Measurements from ENCODE around the gene AP2B1.
"Not testable (repeated sequence)": the region's sequence is repeated elsewhere in the genome, so short reads cannot be mapped to it uniquely, and the experiment has no call there.

Gene AP2B1

DNA sequence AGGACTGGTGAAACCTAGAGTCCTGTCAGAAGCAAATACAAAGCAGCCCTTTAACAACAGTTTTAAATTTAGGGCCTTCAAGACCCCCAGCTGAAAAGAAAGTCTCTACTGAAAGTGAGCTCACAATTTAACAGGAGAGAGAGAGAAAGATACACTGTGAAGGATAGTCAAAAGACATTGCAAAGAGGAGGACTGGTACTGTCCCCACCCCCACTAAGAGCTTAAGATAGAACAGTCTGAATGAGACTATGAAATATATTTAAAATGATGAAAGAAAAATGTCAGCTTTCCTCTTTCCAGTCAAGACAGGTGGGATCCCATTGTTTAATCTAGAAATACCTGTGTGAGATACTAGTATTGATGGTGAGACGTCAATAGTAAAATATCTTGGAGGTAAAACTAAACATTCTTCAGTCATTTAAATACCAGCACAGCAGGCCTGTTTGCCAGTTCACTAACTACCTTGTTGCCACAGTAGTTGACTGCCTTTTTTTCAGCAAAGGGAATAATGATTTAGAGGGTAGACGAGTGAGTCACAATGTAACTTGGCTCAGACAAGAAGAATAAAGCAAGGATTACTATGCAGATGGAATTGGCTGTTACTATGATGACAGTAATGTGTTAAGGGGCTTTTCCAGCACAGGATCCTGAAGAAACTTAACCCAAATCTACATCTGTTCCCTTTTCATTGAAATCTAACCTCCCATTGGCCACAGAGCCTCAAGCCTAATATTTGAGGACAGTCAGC lies 97.1 kb downstream of the AP2B1 start:
- intact Hi-C loops (cut with DNase I) = no loop called here
- DNase-seq = no peak

DNA sequence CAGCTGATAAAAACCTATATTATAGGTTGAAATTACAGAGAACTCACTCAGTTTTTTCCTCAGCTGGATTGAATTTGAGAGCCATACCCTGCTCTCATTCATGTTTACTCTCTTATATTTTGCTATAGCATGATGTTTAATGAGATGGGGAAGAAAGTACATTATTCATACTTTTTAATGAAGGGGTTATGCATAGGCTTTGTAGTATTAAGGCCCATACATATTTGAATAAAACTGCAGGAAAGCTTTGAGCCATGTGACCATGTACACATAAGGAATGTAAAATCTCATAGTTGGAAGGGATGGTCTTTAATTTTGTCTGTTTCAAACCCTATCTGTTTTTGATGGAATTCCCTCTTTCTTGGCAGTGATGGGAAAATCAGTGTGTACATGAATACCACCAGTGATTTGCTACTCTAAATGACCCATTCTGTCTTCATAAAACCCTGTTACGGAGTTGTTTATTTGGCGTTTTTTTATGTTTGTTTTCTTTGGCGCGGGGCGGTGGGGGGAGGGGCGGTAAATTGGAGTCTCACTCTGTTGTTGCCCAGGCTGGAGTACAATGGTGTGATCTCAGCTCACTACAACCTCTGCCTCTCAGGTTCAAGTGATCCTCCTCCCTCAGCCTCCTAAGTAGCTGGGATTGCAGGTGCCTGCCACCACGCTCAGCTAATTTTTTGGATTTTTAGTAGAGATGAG lies 105.5 kb downstream of the AP2B1 start:
- DNase-seq = no peak
- intact Hi-C loops (cut with DNase I) = no loop called here

DNA sequence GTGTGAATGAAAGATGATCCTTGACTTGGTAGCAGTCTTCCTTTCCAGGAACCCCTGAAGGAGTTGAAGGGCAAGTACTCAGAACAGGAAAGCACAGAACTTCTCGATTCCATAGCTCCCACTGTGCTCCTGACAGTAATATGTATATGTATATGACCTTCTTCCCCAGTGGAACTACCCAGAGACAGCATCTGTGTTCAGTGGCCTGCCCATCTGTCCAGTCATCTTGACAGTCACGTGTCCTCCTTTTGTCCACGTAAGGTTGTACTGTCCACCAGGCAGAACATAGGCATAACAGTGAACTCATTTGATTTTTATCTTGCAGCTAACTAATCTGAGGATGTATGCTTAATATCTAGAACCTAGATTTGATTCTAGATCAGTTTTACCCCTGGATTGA lies 106.5 kb downstream of the AP2B1 start:
- intact Hi-C loops (cut with DNase I) = no loop called here
- DNase-seq = no peak

DNA sequence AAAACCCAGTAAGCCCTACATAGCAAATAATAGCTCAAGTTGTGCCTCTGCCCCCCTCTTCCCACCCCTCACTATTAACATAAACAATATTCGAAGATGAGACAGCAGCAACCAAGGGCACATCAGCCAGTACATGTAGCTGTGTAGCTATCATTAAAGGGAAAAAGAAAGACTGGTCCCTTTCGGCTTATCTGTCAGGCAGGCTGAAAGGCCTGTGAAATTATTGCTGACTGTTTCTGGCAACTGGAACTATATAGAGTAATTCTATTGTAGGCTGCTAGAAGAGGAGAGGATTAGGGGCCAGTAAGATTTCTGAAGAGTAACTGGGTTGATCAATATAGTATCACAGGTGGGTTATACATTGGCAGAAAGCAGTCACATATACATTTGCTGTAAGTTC lies 107.8 kb downstream of the AP2B1 start:
- intact Hi-C loops (cut with DNase I) = no loop called here
- DNase-seq = no peak

DNA sequence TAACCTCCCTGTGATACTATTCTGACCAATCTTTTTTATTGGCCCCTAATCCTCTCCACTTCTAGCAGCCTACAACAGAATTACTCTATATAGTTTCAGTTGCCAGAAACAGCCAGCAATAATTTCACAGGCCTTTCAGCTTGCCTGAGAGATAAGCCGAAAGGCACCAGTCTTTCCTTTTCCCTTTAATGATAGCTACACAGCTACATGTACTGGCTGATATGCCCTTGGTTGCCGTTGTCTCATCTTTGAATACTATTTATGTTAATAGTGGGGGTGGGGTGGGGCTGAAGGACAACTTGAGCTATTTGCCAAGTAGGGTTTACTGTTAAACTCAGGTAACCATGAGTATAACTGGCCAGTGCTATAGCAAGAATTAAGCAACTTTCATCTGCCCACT lies 108.5 kb downstream of the AP2B1 start:
- intact Hi-C loops (cut with DNase I) = no loop called here

DNA sequence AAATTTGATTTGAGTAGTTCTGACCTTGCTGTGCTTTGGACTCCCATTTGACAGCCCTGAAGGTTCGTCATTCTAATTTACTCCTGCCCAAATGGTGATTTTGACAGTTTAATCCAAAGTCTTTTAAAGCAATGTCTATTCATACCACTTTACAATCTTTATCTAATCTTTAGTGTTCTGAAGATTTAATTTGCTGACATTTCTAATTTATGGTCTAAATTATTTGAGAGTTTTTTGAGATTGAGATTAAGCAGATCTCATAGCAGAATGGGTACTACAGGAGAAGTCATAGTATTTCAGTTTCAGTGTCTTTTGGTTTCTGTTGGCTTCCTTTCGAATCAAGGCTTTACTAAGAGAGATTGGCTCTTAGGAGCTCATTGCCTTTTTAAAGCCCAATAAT lies 111.7 kb downstream of the AP2B1 start:
- DNase-seq = no peak
- intact Hi-C loops (cut with DNase I) = no loop called here

More for the DNA sequence above, 108.5 kb downstream of the AP2B1 start:
- no peak for DNase-seq

DNA sequence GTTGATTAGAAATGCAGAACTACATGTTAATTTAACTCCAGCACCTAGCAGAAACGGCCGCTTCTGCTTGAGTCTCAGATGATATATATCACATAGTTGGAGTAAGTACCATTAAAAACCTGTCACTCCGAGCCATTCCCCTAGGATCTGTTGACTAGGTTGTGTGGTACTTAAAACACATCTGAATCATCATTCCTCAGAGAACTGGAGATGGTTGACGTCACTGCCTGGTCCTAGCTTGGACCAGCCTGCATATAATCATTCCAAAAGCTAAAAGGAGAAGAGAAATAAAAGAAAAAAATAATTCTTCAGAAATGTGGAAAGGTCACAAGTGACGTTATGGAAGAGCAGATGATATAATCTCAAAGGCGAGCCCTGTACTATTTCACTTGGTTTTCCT lies 113.0 kb downstream of the AP2B1 start:
- intact Hi-C loops (cut with DNase I) = no loop called here
- no peak for DNase-seq

DNA sequence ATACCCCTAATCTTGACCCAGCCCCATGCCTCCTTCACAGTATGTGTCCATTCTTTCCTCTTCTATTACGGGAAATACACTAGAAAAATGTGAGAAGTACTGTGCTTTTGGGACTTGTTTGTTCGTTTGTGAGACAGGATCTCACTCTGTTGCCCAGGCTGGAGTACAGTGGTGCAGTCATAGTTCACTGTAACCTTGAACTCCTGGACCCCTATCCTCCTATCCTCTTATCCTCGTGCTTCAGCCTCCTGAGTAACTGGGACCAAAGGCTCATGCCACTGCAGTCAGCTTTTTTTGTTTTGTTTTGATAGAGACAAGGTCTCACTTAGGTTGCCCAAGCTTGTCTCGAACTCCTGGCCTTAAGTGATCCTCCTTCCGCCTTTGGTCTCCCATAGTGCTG lies 114.4 kb downstream of the AP2B1 start:
- DNase-seq = no peak
- intact Hi-C loops (cut with DNase I) = no loop called here

DNA sequence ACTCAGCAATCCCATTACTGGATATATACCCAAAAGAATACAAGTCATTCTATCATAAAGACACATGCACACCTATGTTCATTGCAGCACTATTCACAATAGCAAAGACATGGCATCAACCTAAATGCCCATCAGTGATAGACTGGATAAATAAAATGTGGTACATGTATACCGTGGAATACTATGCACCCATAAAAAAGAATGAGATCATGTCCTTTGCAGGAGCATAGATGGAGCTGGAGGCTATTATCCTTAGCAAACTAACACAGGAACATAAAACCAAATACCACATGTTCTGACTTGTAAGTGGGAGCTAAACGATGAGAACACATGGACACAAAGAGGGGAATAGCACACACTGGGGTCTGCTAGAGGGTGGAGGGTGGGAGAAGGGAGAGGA lies 116.2 kb downstream of the AP2B1 start:
- DNase-seq; intact Hi-C loops (cut with DNase I): not testable (repeated sequence)

DNA sequence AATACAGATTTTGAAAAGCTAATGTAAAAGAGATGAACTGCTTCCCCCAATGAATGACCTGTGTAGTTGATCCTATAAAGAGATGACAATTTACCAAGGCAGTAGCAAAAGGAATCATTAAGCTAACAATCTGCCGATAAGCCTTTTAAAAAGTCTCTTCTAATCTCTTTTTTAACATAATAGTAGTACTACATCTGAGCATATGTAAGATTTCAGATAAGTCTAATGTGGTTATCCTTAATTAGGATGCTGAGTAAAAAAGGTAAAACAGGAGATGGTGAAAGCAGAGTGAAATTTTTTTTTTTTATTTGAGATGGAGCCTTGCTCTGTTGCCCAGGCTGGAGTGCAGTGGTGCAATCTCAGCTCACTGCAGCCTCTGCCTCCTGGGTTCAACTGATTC lies 118.1 kb downstream of the AP2B1 start:
- DNase-seq = no peak
- intact Hi-C loops (cut with DNase I) = no loop called here

DNA sequence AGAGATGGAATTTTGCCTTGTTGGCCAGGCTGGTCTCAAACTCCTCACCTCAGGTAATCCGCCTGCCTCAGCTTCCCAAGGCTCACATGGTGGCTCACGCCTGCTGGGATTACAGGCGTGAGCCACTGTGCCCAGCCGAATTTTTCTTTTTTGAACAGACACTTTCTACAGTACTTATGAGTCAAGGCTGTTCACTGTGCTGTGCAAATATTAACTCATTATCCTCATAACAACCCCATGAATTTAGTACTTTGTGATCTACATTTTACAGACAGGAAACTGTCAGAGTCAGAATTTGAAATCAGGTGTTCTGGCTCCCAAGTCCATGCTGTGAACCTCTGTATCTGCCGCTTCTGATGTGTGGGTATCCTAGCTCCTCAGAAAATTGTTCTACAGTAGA lies 118.6 kb downstream of the AP2B1 start:
- intact Hi-C loops (cut with DNase I) = no loop called here
- DNase-seq = no peak

DNA sequence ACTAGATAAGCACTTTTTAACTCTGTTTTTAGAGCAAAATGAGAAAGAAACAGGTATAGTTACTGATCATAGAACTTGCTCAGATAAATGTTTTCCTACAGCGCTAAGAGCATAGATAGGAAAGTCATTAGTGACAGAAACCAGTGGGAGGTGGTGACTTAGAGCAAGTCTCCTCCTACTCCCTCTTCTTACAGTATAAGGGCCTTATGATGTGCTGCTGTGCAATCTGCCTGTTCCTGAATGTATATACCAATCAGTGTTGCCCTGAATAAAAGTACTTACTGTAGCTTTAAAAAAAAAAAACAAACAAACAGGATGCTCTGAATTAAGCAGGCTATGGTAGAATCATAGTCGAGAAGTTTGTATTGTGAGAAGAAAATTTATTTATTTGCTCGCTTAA lies 121.0 kb downstream of the AP2B1 start:
- intact Hi-C loops (cut with DNase I) = no loop called here
- no peak for DNase-seq

DNA sequence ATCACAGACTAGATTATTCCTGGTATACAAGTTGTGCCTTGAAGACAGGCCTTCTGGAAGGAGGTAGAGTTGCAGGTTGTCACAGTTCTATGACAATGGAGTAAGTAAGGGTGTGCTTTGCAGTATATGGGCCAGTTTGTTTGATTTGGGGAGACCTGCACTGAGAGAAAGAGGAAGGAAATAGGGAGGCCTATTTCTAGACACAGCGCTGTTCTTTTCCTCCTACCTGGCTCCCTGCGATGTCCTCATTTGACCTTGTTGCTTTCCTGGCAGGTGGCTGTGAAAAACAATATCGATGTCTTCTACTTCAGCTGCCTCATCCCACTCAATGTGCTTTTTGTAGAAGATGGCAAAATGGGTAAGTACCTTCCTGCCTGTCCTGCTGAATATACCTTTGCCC lies 121.8 kb downstream of the AP2B1 start:
- intact Hi-C loops (cut with DNase I) = no loop called here
- DNase-seq = no peak

DNA sequence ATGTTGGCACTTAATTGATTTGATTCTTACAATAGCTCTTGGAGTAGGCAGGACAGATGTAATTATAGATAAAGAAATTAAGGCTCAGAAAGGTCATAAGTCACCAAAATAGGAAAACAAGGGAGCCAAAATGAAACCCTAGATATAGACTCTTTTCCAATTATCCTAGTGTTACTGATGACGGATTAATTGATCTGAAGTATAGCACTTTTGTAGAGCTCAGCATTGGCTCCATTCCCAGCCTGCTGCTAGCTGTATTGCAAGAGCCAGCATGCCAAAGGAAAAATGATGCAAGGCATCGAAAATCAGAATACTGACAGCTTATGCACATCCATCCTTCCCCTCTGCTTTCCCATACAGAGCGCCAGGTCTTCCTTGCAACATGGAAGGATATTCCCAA lies 122.8 kb downstream of the AP2B1 start:
- intact Hi-C loops (cut with DNase I) = no loop called here
- no peak for DNase-seq

DNA sequence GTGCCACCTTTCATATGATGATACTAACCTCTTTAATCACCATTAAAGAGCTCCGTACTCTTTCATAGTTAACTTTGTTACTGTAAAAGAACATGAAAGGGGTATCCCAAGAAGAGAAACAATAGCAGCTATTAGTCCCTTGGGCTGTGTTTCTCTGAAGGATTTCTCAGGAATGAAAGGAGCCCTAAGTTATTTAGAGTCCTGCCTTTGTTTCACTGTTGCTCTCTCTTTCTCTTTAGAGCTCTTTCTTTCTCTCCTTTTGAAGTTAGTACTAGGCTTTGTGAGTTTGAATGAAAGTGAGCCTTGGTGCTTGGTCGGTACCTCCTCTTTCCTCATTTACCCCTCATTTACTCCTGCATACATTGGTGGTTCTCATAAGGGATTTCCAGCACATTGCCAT lies 123.8 kb downstream of the AP2B1 start:
- DNase-seq = no peak
- intact Hi-C loops (cut with DNase I) = no loop called here

DNA sequence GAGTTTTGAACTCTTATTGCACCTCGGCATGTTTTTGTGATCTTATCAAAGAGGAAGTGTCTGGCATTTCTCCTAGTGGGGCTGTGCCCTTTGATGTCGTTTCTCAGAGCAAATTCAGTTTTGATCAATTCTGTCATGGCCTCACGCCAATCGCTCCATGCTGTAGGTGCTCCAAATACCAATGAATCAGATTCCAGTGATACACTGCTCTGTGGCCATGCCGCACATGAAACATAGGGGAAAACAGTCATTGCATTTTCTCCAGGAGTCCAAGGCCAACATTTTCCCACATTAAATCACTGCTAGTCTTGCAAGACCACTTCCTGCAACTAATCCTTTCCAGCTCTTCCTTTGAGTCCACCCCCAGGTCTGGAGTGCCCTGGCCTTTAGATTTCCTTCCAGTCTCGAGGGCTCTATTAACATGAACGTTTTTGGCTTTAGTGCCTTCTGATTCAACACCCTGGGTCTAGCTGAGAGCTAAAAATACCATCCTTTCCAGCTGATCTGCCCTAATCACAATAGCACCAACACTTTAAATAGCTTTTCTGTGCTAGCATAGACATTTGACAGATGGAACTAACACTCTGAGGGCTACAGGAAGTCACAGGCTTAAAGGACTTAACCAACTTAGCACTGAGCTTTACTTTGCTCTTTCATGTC lies 126.1 kb downstream of the AP2B1 start:
- no peak for DNase-seq
- intact Hi-C loops (cut with DNase I) = no loop called here

DNA sequence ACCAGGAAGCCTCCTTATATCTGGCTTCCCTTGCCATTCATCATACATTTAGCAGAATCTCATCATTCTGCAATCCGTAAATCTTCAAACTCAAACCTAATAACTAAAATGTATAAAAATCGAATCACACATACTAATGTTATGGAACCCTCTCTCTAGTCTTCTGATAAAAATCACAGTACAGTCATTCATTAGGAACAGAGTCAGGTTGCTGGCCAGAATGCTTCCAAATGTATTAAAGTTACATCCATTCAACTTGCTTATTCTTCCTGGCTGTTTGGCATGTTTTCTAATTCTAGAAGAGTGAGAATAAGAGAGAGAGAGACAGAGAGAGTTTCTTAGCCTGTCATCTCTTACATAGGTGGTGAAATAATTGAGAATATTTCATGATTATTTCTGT lies 127.9 kb downstream of the AP2B1 start:
- intact Hi-C loops (cut with DNase I) = no loop called here
- no peak for DNase-seq

DNA sequence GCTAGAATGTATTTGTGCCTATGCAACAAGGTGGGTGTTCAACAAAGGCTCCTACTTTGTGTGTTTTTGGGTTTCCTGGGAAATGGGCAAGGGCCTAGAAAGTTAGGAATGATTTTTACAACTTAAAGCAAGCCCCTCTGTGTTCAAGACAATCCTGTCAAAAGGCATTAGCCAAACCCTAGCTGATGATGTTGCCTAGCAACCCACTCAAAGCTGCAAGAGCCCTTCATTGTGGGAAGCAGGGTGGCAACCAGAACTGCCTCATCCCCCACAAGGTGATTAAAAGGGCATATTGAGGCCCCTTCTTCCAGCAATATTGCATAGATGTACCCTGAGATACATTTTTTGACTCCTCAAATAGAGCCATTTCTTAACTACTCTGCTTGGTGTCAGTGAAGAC lies 128.3 kb downstream of the AP2B1 start:
- intact Hi-C loops (cut with DNase I) = no loop called here
- no peak for DNase-seq

DNA sequence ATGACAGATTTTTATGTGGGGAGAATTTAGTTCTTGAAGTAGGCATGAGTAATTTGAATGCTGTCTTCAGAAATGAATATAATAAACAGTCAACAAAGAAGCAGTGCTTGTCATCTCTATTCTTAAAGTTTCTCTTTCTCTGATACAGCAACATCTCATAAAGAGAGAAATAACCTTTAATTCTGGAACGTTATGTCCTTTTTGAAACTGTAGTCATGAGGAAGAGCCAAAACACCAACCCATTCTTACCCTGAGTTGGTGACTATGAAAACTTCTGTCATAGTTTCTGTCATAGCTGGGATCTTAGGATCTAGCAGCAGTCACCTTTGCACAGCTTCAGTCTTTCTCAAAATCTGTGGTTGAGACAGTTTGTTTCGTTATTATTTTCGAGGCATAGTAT lies 129.1 kb downstream of the AP2B1 start:
- DNase-seq = no peak
- intact Hi-C loops (cut with DNase I) = no loop called here

DNA sequence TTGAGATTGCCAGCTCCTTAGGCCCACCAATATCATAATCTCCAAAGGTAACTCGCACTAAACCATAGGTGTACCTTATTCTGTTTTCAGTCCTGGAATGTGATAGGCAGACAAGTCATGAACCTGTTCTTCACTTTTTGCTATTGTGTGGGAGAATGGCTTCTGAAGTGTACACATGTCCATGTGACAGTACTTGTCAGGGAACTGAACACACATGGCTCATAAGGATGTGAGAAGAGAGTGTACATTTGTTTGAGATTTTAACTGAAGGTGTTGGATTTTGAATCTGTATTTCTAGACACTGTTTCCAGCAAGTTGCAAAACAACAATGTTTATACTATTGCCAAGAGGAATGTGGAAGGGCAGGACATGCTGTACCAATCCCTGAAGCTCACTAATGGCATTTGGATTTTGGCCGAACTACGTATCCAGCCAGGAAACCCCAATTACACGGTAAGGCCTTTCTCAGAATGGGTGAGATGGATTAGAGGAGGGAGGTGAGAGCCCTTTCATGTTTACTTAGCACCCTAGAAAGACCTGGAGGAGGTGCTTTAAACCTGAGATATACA lies 129.9 kb downstream of the AP2B1 start:
- intact Hi-C loops (cut with DNase I) = no loop called here
- no peak for DNase-seq

DNA sequence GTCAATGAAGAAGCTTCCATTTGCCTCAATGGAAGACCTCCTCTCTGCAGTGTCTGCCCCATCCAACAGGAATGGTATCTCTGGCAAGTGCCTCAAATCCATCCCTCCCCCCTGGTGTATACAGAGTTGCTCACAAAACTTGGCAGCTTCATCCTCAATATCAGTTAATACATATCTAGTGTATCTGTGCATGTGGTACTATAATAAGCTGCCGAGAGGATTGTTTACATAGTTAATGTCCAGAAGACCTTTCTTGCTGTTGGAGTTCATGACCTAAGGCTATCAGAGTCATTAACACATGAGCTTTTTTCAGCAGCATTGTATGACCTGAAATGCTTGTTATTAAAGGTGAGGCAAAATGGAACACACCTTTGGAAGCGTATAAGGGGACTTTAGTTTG lies 130.4 kb downstream of the AP2B1 start:
- intact Hi-C loops (cut with DNase I) = no loop called here
- DNase-seq = no peak

DNA sequence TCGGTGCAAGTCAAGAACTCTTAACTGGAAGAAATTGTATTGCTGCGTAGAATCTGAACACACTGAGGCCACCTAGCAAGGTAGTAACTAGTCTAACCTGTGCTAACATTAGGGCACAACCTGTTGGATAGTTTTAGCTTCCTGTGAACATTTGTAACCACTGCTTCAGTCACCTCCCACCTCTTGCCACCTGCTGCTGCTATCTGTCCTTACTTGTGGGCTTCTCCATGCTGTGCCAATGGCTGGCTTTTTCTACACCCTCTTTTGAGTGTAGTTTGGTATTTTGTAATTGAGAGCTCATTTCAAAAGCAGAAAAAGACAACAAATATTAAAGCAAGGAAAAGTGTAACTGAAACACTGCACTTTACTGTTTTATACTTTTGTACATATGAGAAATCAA lies 136.6 kb downstream of the AP2B1 start:
- DNase-seq = no peak
- intact Hi-C loops (cut with DNase I) = no loop called here

Data from posterior cingulate gyrus (tissue), 11 donors.